Astrocyte of the spinal cord (primary cell): ENCODE data around the gene ALG2.

Experiments used
- DNase-seq: peaks from one replicate; pipeline ENCODE4 v3.0.0; 2011; ENCODE audit warnings: low read depth, low spot score
- H3K4me3 ChIP-seq: 2 replicates; pipeline ENCODE4 v1.5.1; 2011; ENCODE audit warnings: low read depth, mild to moderate bottlenecking, low read length, moderate library complexity
- in situ Hi-C: cut with HindIII; loops from 2 replicates; pipeline ENCODE4 v1.10.0; 2017; ENCODE audit warnings: low sequenced_read_pairs
- TF ChIP-seq, protein P1 (sequence below): IDR thresholded peaks from 2 replicates; pipeline ENCODE4 v1.5.1; 2012; ENCODE audit warnings: low read depth, mild to moderate bottlenecking, low read length, inconsistent platforms

ALG2 gene

DNA sequence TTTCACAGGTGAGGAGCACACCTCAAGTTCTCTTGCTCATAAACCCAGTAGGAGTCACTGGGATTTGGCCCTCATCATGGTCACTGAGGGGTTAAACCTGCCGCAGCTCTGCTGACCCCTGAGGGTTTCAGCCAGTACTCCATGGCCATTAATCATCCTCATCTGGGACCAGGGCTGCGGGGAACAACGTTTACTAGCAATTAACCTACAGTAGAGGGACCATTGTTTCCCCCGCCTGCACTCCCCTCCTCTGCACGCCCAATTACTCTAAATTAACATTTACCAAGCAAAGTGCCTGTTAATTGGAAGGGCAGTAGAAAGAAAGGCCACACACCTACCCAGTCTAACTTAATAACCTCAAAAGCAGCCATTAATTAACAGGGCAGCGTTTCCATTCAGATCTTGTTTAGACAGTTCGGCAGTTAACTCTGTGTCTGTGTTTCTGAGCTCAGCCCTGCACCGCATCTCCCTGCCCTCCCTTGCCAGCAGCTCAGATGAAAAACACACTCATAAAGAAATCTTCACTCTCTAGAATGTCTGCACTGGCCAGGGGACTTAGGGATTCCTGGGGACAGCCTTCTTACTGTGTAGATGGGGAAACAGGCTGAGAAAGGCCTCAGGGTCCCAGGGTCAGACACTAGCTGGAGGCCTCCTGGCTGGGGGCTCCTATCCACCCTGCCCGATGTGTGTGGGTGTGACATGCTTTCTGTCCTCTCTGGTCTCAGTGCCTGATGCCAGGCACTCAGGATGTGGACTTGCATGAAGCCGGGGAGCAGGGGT lies 51.6 kb downstream of the ALG2 start:
- DNase-seq: no peak
- TF ChIP-seq, protein P1, sequence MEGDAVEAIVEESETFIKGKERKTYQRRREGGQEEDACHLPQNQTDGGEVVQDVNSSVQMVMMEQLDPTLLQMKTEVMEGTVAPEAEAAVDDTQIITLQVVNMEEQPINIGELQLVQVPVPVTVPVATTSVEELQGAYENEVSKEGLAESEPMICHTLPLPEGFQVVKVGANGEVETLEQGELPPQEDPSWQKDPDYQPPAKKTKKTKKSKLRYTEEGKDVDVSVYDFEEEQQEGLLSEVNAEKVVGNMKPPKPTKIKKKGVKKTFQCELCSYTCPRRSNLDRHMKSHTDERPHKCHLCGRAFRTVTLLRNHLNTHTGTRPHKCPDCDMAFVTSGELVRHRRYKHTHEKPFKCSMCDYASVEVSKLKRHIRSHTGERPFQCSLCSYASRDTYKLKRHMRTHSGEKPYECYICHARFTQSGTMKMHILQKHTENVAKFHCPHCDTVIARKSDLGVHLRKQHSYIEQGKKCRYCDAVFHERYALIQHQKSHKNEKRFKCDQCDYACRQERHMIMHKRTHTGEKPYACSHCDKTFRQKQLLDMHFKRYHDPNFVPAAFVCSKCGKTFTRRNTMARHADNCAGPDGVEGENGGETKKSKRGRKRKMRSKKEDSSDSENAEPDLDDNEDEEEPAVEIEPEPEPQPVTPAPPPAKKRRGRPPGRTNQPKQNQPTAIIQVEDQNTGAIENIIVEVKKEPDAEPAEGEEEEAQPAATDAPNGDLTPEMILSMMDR: no peak
- in situ Hi-C loops: no loop called here
- no peak overlapping the region for H3K4me3 ChIP-seq

DNA sequence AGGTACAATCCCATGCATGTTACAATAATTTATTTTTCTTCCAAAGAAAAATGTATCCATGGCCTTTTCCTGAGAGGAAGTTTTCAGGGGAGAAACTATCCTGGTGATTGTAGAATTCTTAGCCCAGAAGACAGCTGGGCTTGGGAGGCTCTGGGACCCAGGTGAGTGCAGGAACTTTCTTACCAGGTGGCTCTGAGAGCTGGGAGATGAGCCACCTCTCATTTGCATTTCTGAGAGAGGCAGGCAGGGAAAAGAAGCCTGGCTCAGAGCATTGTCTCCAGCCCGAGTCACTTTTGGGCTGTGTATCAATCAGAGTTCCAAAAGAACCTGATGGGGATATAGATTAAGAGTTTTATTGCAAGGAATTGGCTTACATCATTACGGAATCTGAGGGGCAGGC lies 52.7 kb downstream of the ALG2 start:
- DNase-seq: no peak
- in situ Hi-C loops: no loop called here
- TF ChIP-seq, protein P1: no peak
- no peak overlapping the region for H3K4me3 ChIP-seq

DNA sequence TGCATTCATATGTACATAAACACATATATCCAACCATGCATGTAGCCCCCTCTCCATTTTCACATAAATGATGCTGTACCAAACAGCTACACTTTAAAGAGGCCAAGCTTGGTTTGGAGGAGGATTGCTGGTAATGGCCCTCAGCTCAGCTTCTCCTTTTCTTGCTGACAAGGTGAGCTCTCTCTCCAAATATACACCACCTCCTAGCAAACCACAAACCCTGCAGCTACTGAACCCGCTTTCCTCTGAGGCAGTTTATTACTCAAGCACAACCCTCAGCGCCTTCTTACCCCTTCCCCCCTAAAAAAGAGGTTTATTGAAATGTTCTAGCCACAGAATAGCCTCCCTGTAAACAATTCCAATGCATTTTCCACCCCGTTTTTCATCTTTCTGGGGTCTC lies 54.0 kb downstream of the ALG2 start:
- no peak overlapping the region for H3K4me3 ChIP-seq
- in situ Hi-C loops: no loop called here
- TF ChIP-seq, protein P1: no peak
- DNase-seq: no peak

DNA sequence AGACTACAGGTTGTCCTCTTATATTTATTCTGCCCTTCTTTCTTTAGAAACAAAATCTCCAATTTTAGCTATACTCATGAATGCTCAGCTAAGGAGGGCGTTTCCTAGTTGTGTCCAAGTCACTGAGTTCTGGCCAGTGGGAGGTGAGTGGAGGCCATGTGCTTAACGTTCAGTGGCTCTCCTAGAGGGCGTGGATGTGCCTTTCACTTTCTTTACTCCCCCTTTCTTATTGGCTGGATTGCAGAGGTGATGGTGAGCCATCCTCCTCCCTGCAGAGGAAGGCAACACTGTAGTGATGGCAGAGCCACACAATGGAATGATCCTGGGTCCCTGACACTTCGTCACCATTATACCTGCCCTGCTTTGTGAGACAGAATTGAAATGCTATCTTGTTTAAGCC lies 54.6 kb downstream of the ALG2 start:
- in situ Hi-C loops: no loop called here
- DNase-seq: no peak
- H3K4me3 ChIP-seq: no peak overlapping the region
- TF ChIP-seq, protein P1: no peak
